Caco-2 (cell line): Measurements from ENCODE around the gene C1orf52. TPM values are rescaled to one million over a fixed set of nuclear protein-coding genes. Genes with fewer than 3 reads are reported as not detected.

Experiments used
- BruUV-seq: library from RNA; stranded (reverse); fragments of 400-500 nt; replicated peaks from 2 replicates; lab custom pipeline; 2021; lab: Mats Ljungman, UMichigan
- CTCF ChIA-PET: fragments of 300-600 bp; sonication (Branson Sonifier 250); formaldehyde crosslinking; loops from one replicate; lab custom pipeline; 2022; ENCODE audit warnings: antibody characterized with exemption; lab: Charles Lee
- POLR2A ChIA-PET: fragments of 300-600 bp; sonication (Branson Sonifier 250); formaldehyde crosslinking; loops from one replicate; lab custom pipeline; 2022; ENCODE audit warnings: antibody characterized with exemption; lab: Charles Lee
- DNase-seq, 2 experiments: peaks; one replicate each; pipeline versions ENCODE4 v3.0.0 to v3.0.0-alpha.2; 2020 to 2022
- H3K27me3 ChIP-seq: replicated peaks from 2 replicates; pipeline ENCODE4 v1.6.0; 2011; ENCODE audit warnings: low read length; ENCODE audit not compliant: control insufficient read depth, insufficient read depth
- H3K36me3 ChIP-seq: 2 replicates; pipeline ENCODE4 v1.5.1; 2011; ENCODE audit warnings: low read length; ENCODE audit not compliant: control insufficient read depth, insufficient read depth
- H3K4me1 ChIP-seq: fragments of 250-450 bp; sonication (Bioruptor Pico); 2 replicates; pipeline ENCODE4 v1.5.1; 2020; ENCODE audit warnings: mild to moderate bottlenecking
- H3K4me3 ChIP-seq: 2 replicates; pipeline ENCODE4 v1.5.1; 2011; ENCODE audit warnings: low read depth, mild to moderate bottlenecking, control low read depth, low read length
- H3K9me3 ChIP-seq: fragments of 250-450 bp; sonication (Bioruptor Pico); 2 replicates; pipeline ENCODE4 v1.5.1; 2020; ENCODE audit warnings: mild to moderate bottlenecking, moderate library complexity
- H3K27ac Mint-ChIP-seq: one replicate; pipeline ENCODE4 v1.8.0; 2022; ENCODE audit warnings: mixed read lengths; ENCODE audit not compliant: unreplicated experiment
- H3K27me3 Mint-ChIP-seq: one replicate; pipeline ENCODE4 v1.8.0; 2022; ENCODE audit warnings: mixed read lengths; ENCODE audit not compliant: insufficient read depth, unreplicated experiment
- H3K36me3 Mint-ChIP-seq: one replicate; pipeline ENCODE4 v1.8.0; 2022; ENCODE audit warnings: mild to moderate bottlenecking, mixed read lengths; ENCODE audit not compliant: insufficient read depth, unreplicated experiment
- H3K4me1 Mint-ChIP-seq: one replicate; pipeline ENCODE4 v1.8.0; 2022; ENCODE audit warnings: low read depth, mixed read lengths; ENCODE audit not compliant: unreplicated experiment
- H3K4me3 Mint-ChIP-seq: one replicate; pipeline ENCODE4 v1.8.0; 2022; ENCODE audit warnings: mild to moderate bottlenecking, moderate library complexity, mixed read lengths; ENCODE audit not compliant: unreplicated experiment
- H3K9me3 Mint-ChIP-seq: one replicate; pipeline ENCODE4 v1.8.0; 2022; ENCODE audit warnings: mixed read lengths; ENCODE audit not compliant: unreplicated experiment
- intact Hi-C: fragments of 100-400 bp; cut with micrococcal nuclease; formaldehyde crosslinking; loops from one replicate; pipeline ENCODE4 v1.10.0; 2022; ENCODE audit not compliant: unreplicated experiment
- total RNA-seq: library from RNA; stranded (reverse); gene quantifications from 2 replicates; pipeline ENCODE4 v1.2.3, GENCODE V29; 2022
- TF ChIP-seq, protein P1 (sequence below), 2 experiments: fragments of 200-600 bp in 1 of 2; IDR thresholded peaks; 1 replicate in 1 of 2; 2 replicates in 1 of 2; pipeline versions ENCODE4 v1.5.1 to v1.8.0; 2011 to 2022; ENCODE audit warnings: antibody characterized with exemption in 1 of 2, control low read depth in 1 of 2, inconsistent platforms in 1 of 2, low read depth in 1 of 2, low read length in 1 of 2, mild to moderate bottlenecking in 1 of 2, moderate library complexity in 1 of 2; ENCODE audit not compliant: insufficient read depth in 1 of 2, severe bottlenecking in 1 of 2, unreplicated experiment in 1 of 2

C1orf52 gene
- total RNA-seq, 1 experiment from 2014 or later: 30.4 TPM

DNA sequence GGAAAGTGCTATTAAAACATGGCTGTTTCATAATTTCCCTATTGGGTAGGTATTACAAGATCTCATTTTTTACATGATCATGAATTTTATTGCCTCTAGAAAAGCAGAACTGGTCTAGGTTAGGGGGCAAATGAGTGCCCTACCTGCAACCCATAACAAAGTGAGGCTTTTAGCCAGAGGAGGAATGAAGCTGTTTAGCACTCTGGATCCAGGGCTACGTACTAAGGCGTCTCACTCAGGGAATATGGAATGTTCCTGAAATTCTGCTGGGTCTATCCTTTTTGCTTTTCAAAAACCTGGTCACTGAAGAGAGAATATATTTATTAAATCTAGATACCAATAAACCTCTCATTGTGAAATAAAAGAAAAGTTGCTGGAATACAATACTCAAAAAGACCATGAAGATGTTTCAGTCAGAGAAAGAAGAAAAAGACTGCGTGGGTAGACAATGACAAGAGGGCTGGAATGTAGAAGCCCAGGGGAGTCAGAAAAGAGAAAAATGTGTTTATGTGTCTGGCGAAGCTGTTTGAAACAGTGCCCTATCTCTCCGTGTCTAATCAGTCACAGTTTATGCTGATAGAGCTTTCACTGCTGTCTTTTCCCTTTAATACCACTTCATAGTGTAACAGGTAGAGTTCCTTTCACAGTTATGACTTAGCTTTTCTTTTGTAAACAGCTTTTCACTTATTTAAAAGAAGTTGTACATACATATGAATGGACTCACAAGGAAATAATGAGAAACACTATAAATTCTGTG lies 33.7 kb downstream of the C1orf52 start:
- Mint-ChIP-seq H3K36me3 (peaks cover 10% of the 10 kb centered on the region), H3K4me3 (peak overlapping the region; percentile 66), H3K9me3 (no peaks in the 10 kb centered on the region), H3K27me3 (no peaks in the 10 kb centered on the region), H3K27ac (peak overlapping the region; percentile 93), H3K4me1 (peaks cover 33% of the 10 kb centered on the region)
- no peak for DNase-seq
- intact Hi-C loops: loop anchor here (1.0 to 2.0 kb wide), 4 partner anchors 18 to 91 kb away; partner anchors contain the start of gene SYDE2
- no peaks in the 10 kb centered on the region for H3K9me3 ChIP-seq
- H3K4me1 ChIP-seq: peaks cover 52% of the 10 kb centered on the region
- no TSS peak for BruUV-seq
- POLR2A ChIA-PET: interaction anchor here (0.5 to 1.3 kb wide), 3 partner anchors 11 to 51 kb away, joined by 3 to 5 read pairs (median 5); partner anchors contain the start of genes BCL10 and SYDE2
- no peaks in the 10 kb centered on the region for H3K36me3 ChIP-seq
- CTCF ChIA-PET: interaction anchor here (0.7 to 2.3 kb wide), 3 partner anchors 14 to 281 kb away, joined by 3 to 9 read pairs (median 4); partner anchors contain the start of gene C1orf52
- no peaks in the 10 kb centered on the region for H3K27me3 ChIP-seq
- TF ChIP-seq, protein P1, sequence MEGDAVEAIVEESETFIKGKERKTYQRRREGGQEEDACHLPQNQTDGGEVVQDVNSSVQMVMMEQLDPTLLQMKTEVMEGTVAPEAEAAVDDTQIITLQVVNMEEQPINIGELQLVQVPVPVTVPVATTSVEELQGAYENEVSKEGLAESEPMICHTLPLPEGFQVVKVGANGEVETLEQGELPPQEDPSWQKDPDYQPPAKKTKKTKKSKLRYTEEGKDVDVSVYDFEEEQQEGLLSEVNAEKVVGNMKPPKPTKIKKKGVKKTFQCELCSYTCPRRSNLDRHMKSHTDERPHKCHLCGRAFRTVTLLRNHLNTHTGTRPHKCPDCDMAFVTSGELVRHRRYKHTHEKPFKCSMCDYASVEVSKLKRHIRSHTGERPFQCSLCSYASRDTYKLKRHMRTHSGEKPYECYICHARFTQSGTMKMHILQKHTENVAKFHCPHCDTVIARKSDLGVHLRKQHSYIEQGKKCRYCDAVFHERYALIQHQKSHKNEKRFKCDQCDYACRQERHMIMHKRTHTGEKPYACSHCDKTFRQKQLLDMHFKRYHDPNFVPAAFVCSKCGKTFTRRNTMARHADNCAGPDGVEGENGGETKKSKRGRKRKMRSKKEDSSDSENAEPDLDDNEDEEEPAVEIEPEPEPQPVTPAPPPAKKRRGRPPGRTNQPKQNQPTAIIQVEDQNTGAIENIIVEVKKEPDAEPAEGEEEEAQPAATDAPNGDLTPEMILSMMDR (IDR thresholded peaks at IDR 0.05; ENCODE audit: insufficient read depth in 1 of 2, low read depth in 1 of 2, low read length in 1 of 2, severe bottlenecking in 1 of 2, unreplicated experiment in 1 of 2): no peak
- no peak overlapping the region for H3K4me3 ChIP-seq

- H3K27me3 Mint-ChIP-seq: no peaks in the 10 kb centered on the region
- H3K9me3 ChIP-seq: no peaks in the 10 kb centered on the region
- peaks cover 10% of the 10 kb centered on the region for H3K36me3 Mint-ChIP-seq
- intact Hi-C loops: loop anchor here (1.0 to 2.0 kb wide), 4 partner anchors 19 to 90 kb away; partner anchors contain the start of gene SYDE2
- H3K27me3 ChIP-seq: no peaks in the 10 kb centered on the region
- H3K36me3 ChIP-seq: no peaks in the 10 kb centered on the region
- H3K4me3 ChIP-seq: no peak overlapping the region
- H3K27ac Mint-ChIP-seq: peak overlapping the region; percentile 93
- H3K4me3 Mint-ChIP-seq: peak overlapping the region; percentile 66
- TF ChIP-seq, protein P1 (IDR thresholded peaks at IDR 0.05; ENCODE audit: insufficient read depth in 1 of 2, low read depth in 1 of 2, low read length in 1 of 2, severe bottlenecking in 1 of 2, unreplicated experiment in 1 of 2): no peak
- POLR2A ChIA-PET: interaction anchor here (0.6 to 1.3 kb wide), 3 partner anchors 24 to 792 kb away, joined by 3 to 5 read pairs (median 4); partner anchors contain the start of gene SYDE2
- H3K9me3 Mint-ChIP-seq: no peaks in the 10 kb centered on the region
- peaks cover 53% of the 10 kb centered on the region for H3K4me1 ChIP-seq
- peak; percentile 90 to 95 for DNase-seq
- H3K4me1 Mint-ChIP-seq: peaks cover 41% of the 10 kb centered on the region
- BruUV-seq: no TSS peak
- CTCF ChIA-PET: interaction anchor here (0.7 to 2.3 kb wide), 3 partner anchors 15 to 280 kb away, joined by 3 to 9 read pairs (median 4); partner anchors contain the start of gene C1orf52
Measured at GRCh38 chr1:85224734-85225623, 34.5 kb downstream of the C1orf52 start.
